HG02588 (cell line): ENCODE measurements around the gene TTC27.
"Not testable (repeated sequence)": the region's sequence is repeated elsewhere in the genome, so short reads cannot be mapped to it uniquely, and the experiment has no call there.

Source experiments
- ATAC-seq: cut with Tn5 transposase; IDR thresholded peaks from one replicate; pipeline ENCODE4 v1.9.1; 2021; ENCODE audit warnings: mild to moderate bottlenecking, moderate library complexity; ENCODE audit not compliant: unreplicated experiment

Gene TTC27

DNA sequence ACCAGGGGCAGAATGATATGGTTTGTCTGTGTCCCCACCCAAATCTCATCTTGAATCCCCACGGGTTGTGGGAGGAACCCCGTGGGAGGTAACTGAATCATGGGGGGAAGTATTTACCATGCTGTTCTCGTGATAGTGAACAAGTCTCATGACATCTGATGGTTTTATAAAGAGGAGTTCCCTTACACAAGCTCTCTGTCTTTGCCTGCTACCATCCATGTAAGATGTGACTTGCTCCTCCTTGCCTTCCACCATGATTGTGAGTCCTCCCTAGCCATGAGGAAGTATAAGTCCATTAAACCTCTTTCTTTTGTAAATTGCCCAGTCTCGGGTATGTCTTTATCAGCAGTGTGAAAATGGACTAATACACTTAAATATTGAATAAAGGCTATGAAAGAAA is 218.4 kb downstream of the TTC27 start:
- ATAC-seq: not testable (repeated sequence)

DNA sequence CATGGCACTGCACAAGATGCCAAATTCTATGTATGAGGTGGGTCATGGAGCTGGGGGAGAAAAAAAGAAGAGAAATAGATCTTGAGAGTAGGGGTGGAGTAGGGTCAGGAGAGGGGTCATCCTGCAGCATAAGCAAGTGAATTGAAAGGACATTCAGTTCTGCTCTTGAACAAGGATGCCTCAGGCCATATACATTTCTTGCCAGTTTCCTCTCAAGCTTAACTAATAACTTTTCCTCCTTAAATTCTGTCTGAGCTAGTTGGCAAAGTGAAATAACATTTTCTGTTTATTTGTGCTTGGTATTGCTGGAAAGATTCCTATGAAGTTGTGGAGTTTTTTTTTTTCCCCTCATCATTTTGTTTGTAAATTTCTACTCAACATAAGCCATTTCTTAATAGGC is 219.9 kb downstream of the TTC27 start:
- ATAC-seq: no peak

DNA sequence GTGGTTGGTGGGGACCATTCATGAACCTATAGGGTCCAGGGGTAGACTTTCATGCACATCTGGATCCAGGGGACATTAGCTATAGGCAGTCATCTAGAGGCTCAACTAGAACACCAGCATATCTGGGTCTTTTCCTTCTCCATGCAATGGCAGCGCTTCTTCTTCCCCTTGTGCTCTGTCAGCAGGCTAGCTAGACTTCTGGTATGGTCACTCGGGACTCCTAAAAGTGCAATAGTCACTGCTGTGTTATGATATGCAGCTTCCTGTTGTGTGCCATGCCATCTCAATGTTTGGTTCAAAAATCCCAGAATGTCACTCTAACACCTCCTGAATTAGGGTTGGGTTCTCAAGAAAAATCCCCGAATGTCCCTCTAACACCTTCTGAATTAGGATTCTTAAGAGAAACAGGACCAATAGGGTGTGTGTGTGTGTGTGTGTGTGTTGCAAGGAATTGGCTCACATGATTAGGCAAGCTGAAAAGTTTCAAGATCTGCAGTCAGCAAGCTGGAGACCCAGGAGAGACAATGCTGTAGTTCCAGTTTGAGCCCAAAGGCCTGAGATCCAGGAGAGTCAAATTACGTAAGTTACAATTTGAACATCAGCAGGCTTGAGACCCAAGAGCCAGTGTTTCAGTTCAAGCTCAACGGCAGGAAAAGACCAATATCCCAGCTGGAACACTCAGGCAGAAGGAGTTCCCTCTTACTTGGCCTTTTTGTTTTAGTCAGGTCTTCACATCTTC is 221.8 kb downstream of the TTC27 start:
- ATAC-seq: no peak

DNA sequence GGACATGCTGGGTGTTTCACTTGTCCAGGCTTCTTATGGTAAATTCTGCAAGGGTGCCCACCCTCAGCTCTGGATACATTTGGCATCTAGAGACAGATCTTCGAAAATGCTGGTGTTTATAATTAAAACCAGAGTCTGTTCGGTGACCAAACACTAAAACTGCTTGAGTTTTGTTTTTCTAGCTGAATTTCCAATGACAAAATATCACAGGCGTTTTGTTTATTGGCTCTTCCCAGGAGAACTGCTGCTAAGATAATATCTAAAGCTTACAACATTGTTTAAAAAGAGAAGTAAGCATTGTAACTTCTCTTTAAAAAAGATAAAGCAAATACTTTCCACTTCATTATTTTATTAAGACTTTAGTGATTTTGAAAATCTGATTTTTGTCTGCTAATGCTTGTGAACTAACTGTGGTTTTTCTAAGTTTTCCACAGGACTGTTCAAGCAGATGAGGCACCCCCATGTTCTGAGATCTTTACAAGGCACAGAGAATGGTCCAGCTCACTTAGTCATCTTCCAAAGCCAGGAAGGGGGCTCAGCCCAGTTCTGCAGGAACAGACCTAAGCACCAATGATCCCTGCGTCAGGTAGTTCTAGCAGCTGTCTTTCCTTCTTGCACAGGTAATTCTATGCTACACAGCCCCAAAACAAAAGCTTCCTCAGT is 224.1 kb downstream of the TTC27 start:
- ATAC-seq: no peak

DNA sequence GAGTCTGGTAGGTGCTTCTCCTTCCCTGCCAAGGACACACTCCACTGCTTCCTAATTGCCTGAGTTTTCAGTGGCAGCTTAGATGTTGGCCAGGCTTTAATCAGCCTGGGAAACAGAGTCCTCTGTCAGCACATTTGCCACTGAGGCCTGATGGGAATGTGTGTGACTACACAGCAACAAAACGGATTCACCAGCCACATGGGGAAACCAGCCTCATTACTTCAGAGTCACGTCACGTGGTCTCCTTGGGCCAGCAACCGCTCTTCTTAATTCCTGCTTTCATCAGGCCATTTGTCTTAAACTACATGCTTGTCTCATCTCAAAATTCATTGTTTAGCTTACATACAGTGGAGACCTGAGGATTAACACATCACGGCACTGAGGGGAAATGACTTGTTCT is 225.0 kb downstream of the TTC27 start:
- no peak for ATAC-seq

DNA sequence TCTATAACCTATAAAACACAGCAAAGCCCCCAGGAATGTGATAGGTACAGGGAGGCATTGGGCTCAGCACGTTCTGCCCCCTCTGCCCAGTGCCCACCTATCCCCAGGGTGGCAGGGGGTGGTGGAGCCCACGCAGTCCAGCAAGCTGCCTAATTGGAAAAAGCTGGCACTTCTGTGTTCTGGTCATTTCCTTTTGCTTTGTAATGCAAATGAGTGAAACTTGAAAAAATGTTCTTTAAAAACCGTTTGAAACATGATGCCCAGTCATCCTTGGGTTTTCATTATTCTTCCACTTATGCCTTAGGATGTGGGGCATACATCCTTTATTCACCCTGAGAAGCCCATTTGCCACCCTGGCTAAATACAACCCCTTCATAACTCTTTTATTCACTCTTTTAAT is 229.0 kb downstream of the TTC27 start:
- no peak for ATAC-seq

DNA sequence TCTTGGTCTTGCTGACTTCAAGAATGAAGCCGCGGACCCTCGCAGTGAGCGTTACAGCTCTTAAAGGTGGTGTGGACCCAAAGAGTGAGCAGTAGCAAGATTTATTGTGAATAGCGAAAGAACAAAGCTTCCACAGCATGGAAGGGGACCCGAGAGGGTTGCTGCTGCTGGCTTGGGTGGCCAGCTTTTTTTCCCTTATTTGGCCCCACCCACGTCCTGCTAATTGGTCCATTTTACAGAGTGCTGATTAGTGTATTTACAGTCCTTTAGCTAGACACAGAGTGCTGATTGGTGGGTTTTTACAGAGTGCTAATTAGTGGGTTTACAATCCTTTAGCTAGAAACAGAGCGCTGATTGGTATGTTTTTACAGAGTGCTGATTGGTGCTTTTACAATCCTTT is 230.9 kb downstream of the TTC27 start:
- ATAC-seq: no peak

DNA sequence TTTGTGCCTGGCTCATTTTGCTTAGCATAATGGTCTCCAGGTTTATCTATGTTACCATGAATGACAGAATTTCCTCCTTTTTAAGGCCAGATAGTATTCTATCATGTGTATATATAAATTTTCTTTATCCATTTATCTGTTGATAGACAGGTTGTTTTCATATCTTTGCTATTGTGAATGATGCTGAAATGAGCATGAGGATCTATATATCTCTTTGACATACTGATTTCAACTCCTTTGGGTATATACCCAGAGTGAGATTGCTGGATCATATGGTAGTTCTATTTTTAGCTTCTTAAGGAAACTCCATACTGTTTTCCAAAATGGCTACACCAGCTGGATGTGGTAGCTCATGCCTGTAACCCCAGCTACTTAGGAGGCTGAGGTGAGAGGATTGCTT is 232.5 kb downstream of the TTC27 start:
- no peak for ATAC-seq

DNA sequence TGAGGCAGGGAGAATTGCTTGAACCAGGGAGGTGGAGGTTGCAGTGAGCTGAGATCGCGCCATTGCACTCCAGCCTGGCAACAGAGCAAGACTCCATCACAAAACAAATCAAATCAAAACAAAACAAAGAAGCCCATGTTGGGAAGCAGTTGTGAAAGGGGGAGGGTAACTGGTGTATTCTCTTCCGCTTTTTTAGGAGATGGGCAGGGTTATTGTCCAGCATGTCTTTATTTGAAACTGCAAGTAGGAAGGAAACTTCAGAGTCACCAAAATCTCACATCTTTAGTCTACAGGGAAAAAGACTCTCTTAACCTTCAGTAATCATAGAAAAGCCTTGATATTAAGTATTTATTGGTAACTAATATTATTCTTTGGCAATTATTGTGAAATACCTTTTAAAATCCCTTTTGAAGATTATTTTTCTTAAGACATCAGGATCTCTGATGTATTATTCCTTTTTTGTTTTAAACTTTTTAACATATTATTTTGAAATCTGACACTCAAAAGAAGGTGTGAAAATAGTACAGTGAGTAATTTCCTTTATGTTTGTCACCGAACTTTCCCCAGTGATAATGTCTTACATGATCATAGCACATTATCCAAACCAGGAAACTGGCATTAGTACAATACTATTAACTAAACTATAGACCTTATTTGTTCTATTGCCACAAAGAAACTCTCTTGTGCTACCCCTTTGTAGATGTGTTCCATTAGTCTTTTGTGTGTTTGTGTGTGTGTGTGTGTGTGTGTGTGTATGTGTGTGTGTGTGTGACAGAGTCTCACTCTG is 234.6 kb downstream of the TTC27 start:
- no peak for ATAC-seq

DNA sequence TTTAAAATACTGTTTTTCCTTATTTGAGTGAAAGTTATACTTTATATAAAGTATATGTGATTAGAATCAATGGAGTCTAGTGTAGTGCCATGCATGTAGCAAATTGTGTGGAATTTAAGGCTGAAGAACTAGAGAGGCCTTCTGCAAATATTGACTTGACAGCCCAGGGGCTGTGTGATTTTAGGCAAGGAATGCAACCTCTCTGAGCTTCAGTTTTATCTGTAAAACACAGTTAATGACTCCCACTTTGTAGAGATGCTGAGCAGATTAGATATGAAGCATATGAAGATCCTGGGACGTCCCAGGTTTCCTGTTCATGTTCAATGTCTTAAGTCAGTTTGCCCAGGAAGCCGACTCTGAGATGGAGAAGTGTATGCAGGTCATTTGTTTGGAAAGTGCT is 235.5 kb downstream of the TTC27 start:
- ATAC-seq: no peak

DNA sequence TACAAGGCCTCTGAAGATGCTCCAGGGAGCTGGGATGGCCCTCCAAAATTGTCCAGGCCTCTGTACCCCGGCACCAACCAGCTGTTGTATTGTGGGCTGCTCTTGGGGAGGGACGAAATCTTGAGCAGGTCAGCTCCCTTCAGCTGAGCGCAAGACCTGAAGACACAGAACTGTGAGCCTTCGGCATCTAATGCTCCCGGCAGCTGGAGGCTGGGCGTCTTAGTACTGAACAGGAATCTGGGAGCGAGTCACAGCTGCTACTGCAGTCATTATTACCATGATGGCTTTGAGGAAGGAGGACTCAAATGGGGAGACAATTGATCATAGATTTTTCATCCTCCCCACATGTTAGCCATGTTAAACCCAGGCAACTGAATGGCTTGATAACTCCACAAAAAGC is 236.0 kb downstream of the TTC27 start:
- no peak for ATAC-seq

DNA sequence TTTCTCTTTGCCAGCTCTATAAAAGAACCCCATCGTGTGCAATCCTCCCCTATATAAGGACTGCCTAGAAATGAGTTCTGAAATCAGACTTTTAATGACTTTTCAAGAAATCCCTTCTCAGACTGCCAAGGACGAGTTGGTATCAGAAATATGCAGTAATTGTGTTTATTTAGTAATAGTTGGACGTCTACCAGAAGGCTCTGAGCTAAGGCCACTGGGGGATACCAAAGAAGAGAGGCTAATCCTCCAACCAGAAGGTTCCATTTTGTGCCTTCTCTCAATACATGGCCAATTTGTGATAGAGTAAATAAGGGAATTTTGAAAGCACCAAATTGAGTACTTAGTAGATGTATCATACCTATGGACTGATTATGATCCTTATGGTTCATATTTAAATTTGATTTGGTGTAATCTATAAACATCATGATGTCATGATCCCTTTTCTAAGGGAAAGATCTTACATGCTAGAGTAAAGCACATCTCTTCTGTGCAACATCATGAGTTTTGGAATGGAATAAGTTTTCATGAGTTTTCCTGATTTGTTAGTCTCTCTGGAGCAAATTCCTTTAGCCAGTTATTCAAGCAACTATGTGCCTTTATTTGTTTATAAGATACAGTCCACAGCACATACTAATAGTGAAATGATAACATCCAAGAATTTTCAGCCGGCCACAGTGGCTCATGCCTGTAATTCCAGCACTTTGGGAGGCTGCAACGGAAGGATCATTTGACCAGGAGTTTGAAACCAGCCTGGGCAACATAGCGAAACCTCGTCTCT is 236.7 kb downstream of the TTC27 start:
- no peak for ATAC-seq

DNA sequence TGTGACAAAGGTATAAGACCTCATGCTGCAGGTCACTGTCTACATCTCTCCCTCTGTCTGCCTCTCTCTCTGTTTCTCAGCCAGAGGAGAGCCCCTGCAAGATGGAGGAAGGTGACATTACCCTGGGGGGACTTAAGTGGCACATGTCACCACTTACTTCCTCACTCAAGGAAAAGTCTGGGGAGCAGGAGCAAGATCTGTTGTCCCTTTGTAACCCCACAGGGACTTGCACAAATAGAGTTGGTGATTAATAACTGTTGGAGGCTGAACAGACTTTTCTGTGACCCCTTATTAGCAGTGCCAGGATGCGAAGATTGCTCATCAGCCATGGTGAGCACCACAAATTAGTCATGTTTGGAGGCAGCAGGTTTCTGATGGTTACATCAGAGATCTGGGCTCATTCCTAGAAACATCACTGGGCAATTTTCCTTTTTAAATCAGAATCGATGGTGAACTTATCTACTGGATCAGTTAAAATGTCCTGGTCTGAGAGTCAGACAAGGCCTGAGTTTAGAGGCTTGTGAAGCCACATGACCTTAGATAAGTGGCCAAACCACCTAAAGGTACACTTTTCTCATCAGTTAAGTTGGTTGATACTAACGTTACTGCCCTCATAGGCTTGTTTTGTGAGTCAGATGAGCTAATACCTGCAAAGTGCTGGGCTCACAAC is 237.7 kb downstream of the TTC27 start:
- ATAC-seq: no peak

DNA sequence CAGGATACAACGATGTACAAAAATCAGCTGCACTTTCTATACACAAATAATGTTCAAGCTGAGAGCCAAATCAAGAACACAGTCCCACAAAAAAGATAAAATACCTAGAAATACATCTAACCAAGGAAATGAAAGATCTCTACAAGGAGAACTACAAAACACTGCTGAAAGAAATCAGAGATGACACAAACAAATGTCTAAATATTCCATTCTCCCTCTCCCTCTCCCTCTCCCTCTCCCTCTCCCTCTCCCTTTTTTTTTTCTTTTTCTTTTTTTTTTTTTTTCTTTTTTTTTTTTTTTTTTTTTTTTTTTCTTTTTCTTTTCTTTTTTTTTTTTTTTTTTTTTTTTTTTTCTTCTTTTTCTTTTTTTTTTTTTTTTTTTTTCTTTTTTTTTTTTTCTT is 238.6 kb downstream of the TTC27 start:
- ATAC-seq: not testable (repeated sequence)
